Uterus (tissue), 4 donors: ENCODE data around the gene MBD3L1. TPM values are rescaled to one million over a fixed set of nuclear protein-coding genes. Genes with fewer than 3 reads are reported as not detected.

Experiments used
- DNase-seq, 2 donors: peaks; one replicate each; pipeline ENCODE4 v3.0.0-alpha.2; 2019 to 2020
- H3K27ac ChIP-seq, 2 donors: fragments of 200-600 bp; sonication (generic); 1 replicate in 1 of 2; 2 replicates in 1 of 2; pipeline ENCODE4 v1.5.1; 2016 to 2018
- H3K27me3 ChIP-seq, 2 donors: fragments of 200-600 bp; sonication (generic); one replicate each; pipeline ENCODE4 v1.5.1; 2018 to 2019; ENCODE audit warnings: control low read depth in 1 of 2
- H3K36me3 ChIP-seq, 2 donors: fragments of 200-600 bp; sonication (generic); one replicate each; pipeline ENCODE4 v1.5.1; 2019; ENCODE audit warnings: control low read depth in 1 of 2
- H3K4me1 ChIP-seq, 2 donors: fragments of 200-600 bp; sonication (generic); one replicate each; pipeline ENCODE4 v1.5.1; 2018 to 2019; ENCODE audit warnings: control low read depth in 1 of 2
- H3K4me3 ChIP-seq, 2 donors: fragments of 200-600 bp; sonication (generic); 1 replicate in 1 of 2; 2 replicates in 1 of 2; pipeline ENCODE4 v1.5.1; 2018 to 2019; ENCODE audit warnings: mild to moderate bottlenecking in 1 of 2
- H3K9me3 ChIP-seq, 2 donors: fragments of 200-600 bp; sonication (generic); one replicate each; pipeline ENCODE4 v1.5.1; 2019; ENCODE audit warnings: control low read depth in 1 of 2
- POLR2A ChIP-seq, 2 donors: fragments of 450-650 bp; IDR thresholded peaks; one replicate each; pipeline ENCODE4 v1.6.1; 2016; ENCODE audit warnings: antibody characterized with exemption in 2 of 2, mild to moderate bottlenecking in 1 of 2, moderate library complexity in 1 of 2
- intact Hi-C: fragments of 100-400 bp; cut with DNase I; formaldehyde crosslinking; loops from one replicate; pipeline ENCODE4 v1.15.1; 2023; ENCODE audit warnings: low total_unique reads
- total RNA-seq, 4 donors: library from RNA; depleted of rRNA in 3 of 4; stranded (reverse); fragments of >200 nt in 3 of 4; gene quantifications; one replicate each; pipeline versions ENCODE4 v1.1.0 to v1.2.4, GENCODE V29; 2014 to 2023
- TF ChIP-seq, protein P1 (sequence below), 4 experiments: fragments of 200-600 bp in 2 of 4; fragments of 450-650 bp in 2 of 4; sonication (generic) in 2 of 4; IDR thresholded peaks; one replicate each; pipeline ENCODE4 v1.5.1; 2016 to 2019; ENCODE audit warnings: antibody characterized with exemption in 4 of 4, mild to moderate bottlenecking in 2 of 4, moderate library complexity in 1 of 4
- donor health status: DM: yes; HTN: yes; CAD: no.

The MBD3L1 gene
- total RNA-seq, 4 donors from 2014 or later = not detected

DNA sequence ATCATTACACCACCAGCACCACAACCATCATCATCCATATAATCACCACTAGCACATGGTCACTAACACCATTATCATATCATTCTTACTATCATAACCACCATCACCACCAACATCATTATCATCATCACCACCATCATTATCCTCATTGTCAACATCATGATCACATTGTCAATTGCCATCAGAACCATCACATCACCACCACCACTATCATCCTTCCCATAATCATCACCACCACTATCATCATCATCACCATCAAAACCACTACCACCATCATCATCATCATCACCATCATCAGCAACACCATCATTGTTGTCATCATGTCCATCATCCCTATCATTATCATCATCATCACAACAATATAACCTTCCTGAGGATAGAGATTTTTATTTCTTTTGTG, 58.1 kb downstream of the MBD3L1 start:
- TF ChIP-seq, protein P1, sequence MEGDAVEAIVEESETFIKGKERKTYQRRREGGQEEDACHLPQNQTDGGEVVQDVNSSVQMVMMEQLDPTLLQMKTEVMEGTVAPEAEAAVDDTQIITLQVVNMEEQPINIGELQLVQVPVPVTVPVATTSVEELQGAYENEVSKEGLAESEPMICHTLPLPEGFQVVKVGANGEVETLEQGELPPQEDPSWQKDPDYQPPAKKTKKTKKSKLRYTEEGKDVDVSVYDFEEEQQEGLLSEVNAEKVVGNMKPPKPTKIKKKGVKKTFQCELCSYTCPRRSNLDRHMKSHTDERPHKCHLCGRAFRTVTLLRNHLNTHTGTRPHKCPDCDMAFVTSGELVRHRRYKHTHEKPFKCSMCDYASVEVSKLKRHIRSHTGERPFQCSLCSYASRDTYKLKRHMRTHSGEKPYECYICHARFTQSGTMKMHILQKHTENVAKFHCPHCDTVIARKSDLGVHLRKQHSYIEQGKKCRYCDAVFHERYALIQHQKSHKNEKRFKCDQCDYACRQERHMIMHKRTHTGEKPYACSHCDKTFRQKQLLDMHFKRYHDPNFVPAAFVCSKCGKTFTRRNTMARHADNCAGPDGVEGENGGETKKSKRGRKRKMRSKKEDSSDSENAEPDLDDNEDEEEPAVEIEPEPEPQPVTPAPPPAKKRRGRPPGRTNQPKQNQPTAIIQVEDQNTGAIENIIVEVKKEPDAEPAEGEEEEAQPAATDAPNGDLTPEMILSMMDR (IDR thresholded peaks at IDR 0.05) = no peak
- no peak for TF ChIP-seq POLR2A (IDR thresholded peaks at IDR 0.05)
- no peaks in the 10 kb centered on the region for H3K4me1 ChIP-seq
- intact Hi-C loops = no loop called here

More for the DNA sequence above, 58.1 kb downstream of the MBD3L1 start:
- no peaks in the 10 kb centered on the region for H3K9me3 ChIP-seq
- H3K4me3 ChIP-seq = no peak overlapping the region
- no peak overlapping the region for H3K27ac ChIP-seq
- DNase-seq = no peak
- H3K27me3 ChIP-seq = no peaks in the 10 kb centered on the region
- no peaks in the 10 kb centered on the region for H3K36me3 ChIP-seq

Other genes with a start within 250 kb of the MBD3L1 start
- 10 to 100 TPM; 13.2 to 70.4 (median 52.7) TPM for gene ADAMTS10, start 221.7 kb upstream of the MBD3L1 start, total RNA-seq
- gene NFILZ, start 201.7 kb upstream of the MBD3L1 start, total RNA-seq = not detected
- gene ACTL9, start 133.6 kb upstream of the MBD3L1 start, total RNA-seq = not detected
- gene OR2Z1, start 110.7 kb upstream of the MBD3L1 start, total RNA-seq = not detected
- gene ZNF558, start 73 bp upstream of the MBD3L1 start, total RNA-seq = 100 to 1,000 TPM in 1 of 4 donors, 10 to 100 TPM in 2, 1 to 10 TPM in 1; 8.2 to 117 (median 50.0) TPM
- 1 to 10 TPM in 3 of 4 donors, under 1 TPM in 1; 0.88 to 5.6 (median 1.7) TPM for gene MUC16, start 178.0 kb downstream of the MBD3L1 start, total RNA-seq